Parathyroid adenoma (tissue), 2 donors: ENCODE data around the gene AFF1.

Source experiments
- H2AFZ ChIP-seq: fragments of 300-600 bp; sonication (generic); one replicate; pipeline ENCODE4 v1.7.0; 2017; ENCODE audit warnings: antibody characterized with exemption, mild to moderate bottlenecking
- H3K27ac ChIP-seq: fragments of 300-600 bp; sonication (generic); one replicate; pipeline ENCODE4 v1.7.0; 2017
- H3K27me3 ChIP-seq: fragments of 300-600 bp; sonication (generic); one replicate; pipeline ENCODE4 v1.7.0; 2017; ENCODE audit warnings: low read length; ENCODE audit not compliant: control insufficient read depth, insufficient read depth
- H3K36me3 ChIP-seq: fragments of 300-600 bp; sonication (generic); one replicate; pipeline ENCODE4 v1.7.0; 2017; ENCODE audit warnings: low read length; ENCODE audit not compliant: control insufficient read depth, insufficient read depth
- H3K4me1 ChIP-seq: fragments of 300-600 bp; sonication (generic); one replicate; pipeline ENCODE4 v1.7.0; 2017; ENCODE audit warnings: control low read depth
- H3K4me2 ChIP-seq: fragments of 300-600 bp; sonication (generic); one replicate; pipeline ENCODE4 v1.7.0; 2017; ENCODE audit warnings: low read length
- H3K4me3 ChIP-seq: fragments of 300-600 bp; sonication (generic); one replicate; pipeline ENCODE4 v1.7.0; 2017; ENCODE audit warnings: low read depth, low read length
- H3K79me2 ChIP-seq: fragments of 300-600 bp; sonication (generic); one replicate; pipeline ENCODE4 v1.7.0; 2017; ENCODE audit warnings: control low read depth
- H3K9ac ChIP-seq: fragments of 300-600 bp; sonication (generic); one replicate; pipeline ENCODE4 v1.7.0; 2017; ENCODE audit warnings: mild to moderate bottlenecking
- H3K9me3 ChIP-seq: fragments of 300-600 bp; sonication (generic); one replicate; pipeline ENCODE4 v1.7.0; 2017; ENCODE audit warnings: low read length; ENCODE audit not compliant: control insufficient read depth
- CTCF ChIP-seq: fragments of 300-600 bp; sonication (generic); IDR thresholded peaks from one replicate; pipeline ENCODE4 v1.7.0; 2017; ENCODE audit warnings: antibody characterized with exemption, mild to moderate bottlenecking
- donor health status: primary hyperparathyroidism.

The AFF1 gene

GRCh38 chr4:87046121-87046551, 111.3 kb downstream of the AFF1 start:
- peaks cover 31% of the 10 kb centered on the region for H3K79me2 ChIP-seq
- H3K9me3 ChIP-seq, result no peaks in the 10 kb centered on the region
- peak overlapping the region; percentile 37 for H3K4me2 ChIP-seq
- no peak overlapping the region for H2AFZ ChIP-seq
- no peak for TF ChIP-seq CTCF
- no peak overlapping the region for H3K9ac ChIP-seq
- H3K4me1 ChIP-seq, result peaks cover 20% of the 10 kb centered on the region
- H3K36me3 ChIP-seq, result no peaks in the 10 kb centered on the region
- peak overlapping the region; percentile 89 for H3K27ac ChIP-seq
- no peak overlapping the region for H3K4me3 ChIP-seq
- no peaks in the 10 kb centered on the region for H3K27me3 ChIP-seq

- no peak overlapping the region for H2AFZ ChIP-seq
- no peak overlapping the region for H3K27ac ChIP-seq
- no peak for TF ChIP-seq CTCF
- no peaks in the 10 kb centered on the region for H3K9me3 ChIP-seq
- H3K4me2 ChIP-seq, result no peak overlapping the region
- peaks cover 34% of the 10 kb centered on the region for H3K79me2 ChIP-seq
- H3K4me1 ChIP-seq, result peaks cover 20% of the 10 kb centered on the region
- H3K36me3 ChIP-seq, result no peaks in the 10 kb centered on the region
- no peak overlapping the region for H3K4me3 ChIP-seq
- no peaks in the 10 kb centered on the region for H3K27me3 ChIP-seq
- H3K9ac ChIP-seq, result no peak overlapping the region
Observed at GRCh38 chr4:87047281-87047798, 112.5 kb downstream of the AFF1 start.

- H2AFZ ChIP-seq, result no peak overlapping the region
- no peak for TF ChIP-seq CTCF
- no peaks in the 10 kb centered on the region for H3K9me3 ChIP-seq
- peaks cover 29% of the 10 kb centered on the region for H3K79me2 ChIP-seq
- no peak overlapping the region for H3K4me2 ChIP-seq
- no peaks in the 10 kb centered on the region for H3K27me3 ChIP-seq
- no peaks in the 10 kb centered on the region for H3K36me3 ChIP-seq
- H3K27ac ChIP-seq, result no peak overlapping the region
- no peak overlapping the region for H3K9ac ChIP-seq
- H3K4me3 ChIP-seq, result no peak overlapping the region
- H3K4me1 ChIP-seq, result peaks cover 22% of the 10 kb centered on the region
Observed at GRCh38 chr4:87049508-87049907, 114.7 kb downstream of the AFF1 start.

- Histone ChIP-seq H3K36me3 (no peaks in the 10 kb centered on the region), H3K4me1 (peaks cover 17% of the 10 kb centered on the region), H3K4me3 (no peak overlapping the region), H3K79me2 (peaks cover 29% of the 10 kb centered on the region), H3K4me2 (no peak overlapping the region), H3K27ac (peak overlapping the region; percentile 13), H3K9ac (no peak overlapping the region), H3K27me3 (no peaks in the 10 kb centered on the region), H2AFZ (no peak overlapping the region), H3K9me3 (no peaks in the 10 kb centered on the region)
- no peak for TF ChIP-seq CTCF
Observed at GRCh38 chr4:87050596-87050995, 115.8 kb downstream of the AFF1 start.

GRCh38 chr4:87051121-87051713, 116.4 kb downstream of the AFF1 start:
- Histone ChIP-seq H3K27ac (peak overlapping the region; percentile 13), H2AFZ (no peak overlapping the region), H3K36me3 (no peaks in the 10 kb centered on the region), H3K4me3 (no peak overlapping the region), H3K79me2 (peaks cover 29% of the 10 kb centered on the region), H3K9me3 (no peaks in the 10 kb centered on the region), H3K27me3 (no peaks in the 10 kb centered on the region), H3K4me1 (peaks cover 10% of the 10 kb centered on the region), H3K9ac (no peak overlapping the region), H3K4me2 (no peak overlapping the region)
- TF ChIP-seq CTCF, result no peak
